Measurements from ENCODE around the gene URB1.

DNA sequence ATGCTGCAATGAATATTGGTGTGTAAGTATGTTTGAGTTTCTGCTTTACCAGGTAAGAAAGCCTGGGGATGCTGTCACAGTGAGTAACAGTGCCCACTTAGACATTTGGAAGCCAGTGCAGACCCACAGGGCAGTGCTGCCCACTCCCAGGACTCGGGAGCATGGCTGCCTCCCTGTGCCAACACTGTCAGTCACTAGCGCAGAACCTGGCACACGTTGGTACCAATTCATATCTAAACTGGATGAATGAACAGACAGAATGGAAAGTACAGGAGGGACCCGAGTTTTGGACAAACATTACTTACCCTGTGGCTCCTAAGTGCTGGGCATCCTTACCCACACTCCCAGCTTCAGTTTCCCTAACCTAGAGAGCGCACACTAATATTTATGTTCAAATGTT, 18.1 kb upstream of the URB1 start:
- TF ChIP-seq, protein P1, sequence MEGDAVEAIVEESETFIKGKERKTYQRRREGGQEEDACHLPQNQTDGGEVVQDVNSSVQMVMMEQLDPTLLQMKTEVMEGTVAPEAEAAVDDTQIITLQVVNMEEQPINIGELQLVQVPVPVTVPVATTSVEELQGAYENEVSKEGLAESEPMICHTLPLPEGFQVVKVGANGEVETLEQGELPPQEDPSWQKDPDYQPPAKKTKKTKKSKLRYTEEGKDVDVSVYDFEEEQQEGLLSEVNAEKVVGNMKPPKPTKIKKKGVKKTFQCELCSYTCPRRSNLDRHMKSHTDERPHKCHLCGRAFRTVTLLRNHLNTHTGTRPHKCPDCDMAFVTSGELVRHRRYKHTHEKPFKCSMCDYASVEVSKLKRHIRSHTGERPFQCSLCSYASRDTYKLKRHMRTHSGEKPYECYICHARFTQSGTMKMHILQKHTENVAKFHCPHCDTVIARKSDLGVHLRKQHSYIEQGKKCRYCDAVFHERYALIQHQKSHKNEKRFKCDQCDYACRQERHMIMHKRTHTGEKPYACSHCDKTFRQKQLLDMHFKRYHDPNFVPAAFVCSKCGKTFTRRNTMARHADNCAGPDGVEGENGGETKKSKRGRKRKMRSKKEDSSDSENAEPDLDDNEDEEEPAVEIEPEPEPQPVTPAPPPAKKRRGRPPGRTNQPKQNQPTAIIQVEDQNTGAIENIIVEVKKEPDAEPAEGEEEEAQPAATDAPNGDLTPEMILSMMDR (optimal IDR thresholded peaks at IDR 0.05 in 1 of 3, IDR thresholded peaks at IDR 0.05 in 1 of 3, conservative IDR thresholded peaks at IDR 0.05 in 1 of 3; ENCODE audit: extremely low read depth in 1 of 3, insufficient read depth in 2 of 3, low read length in 3 of 3), result no peak
- TF ChIP-seq EZH2 (IDR thresholded peaks at IDR 0.05; ENCODE audit: low read length), result no peak

All from keratinocyte (primary cell).